GM19455 (cell line): ENCODE data around the gene FKBP3.
A peak's percentile ranks its signal among the peaks of the same experiment; 100 is the strongest.
"Not testable (repeated sequence)": the region's sequence is repeated elsewhere in the genome, so short reads cannot be mapped to it uniquely, and the experiment has no call there.

Experiments used
- ATAC-seq: cut with Tn5 transposase; IDR thresholded peaks from one replicate; pipeline ENCODE4 v1.9.1; 2021; ENCODE audit not compliant: unreplicated experiment

The FKBP3 gene

GRCh38 chr14:45114327-45114726 is 20.0 kb downstream of the FKBP3 start:
- ATAC-seq = no peak

- no peak for ATAC-seq
Measured at GRCh38 chr14:45112896-45113781, 21.1 kb downstream of the FKBP3 start.

GRCh38 chr14:45104561-45104960 is 29.7 kb downstream of the FKBP3 start:
- ATAC-seq = no peak

DNA sequence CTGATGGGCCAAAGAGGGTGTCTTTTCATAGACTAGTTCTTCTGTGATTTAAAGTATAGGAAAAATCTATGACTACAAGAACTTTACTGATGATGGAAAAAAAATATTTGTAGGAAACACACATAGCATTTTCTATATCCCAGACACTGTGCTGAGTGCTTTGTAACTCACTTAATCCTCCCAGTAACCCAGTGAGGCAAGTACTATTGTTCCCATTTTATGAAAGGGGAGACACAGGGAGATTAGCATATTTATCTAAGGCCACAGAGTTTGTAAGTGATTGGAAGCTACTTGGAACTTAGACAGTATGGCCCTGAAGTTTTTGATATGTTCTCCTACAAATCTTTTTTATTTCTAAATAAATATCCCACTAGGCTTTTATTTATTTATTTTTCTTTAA is 30.5 kb downstream of the FKBP3 start:
- no peak for ATAC-seq

DNA sequence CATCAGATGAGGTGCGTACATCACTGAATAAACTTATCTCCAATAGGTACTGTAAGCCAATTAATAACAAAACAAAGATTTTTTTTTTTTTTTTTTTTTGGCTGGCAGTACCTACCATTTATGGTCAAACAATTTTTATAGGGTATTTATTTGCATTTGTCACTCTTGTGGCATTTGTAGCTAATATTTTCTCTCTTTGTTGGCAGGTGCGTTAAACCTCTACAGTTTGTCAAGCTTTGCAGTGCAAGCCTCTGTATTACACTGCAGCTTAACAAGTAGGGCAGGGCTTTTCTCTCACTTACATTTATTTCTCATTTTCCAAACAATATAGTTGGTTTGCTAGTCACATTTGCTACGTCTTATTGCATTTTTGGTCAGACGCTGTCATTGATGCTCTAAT is 38.1 kb downstream of the FKBP3 start:
- no peak for ATAC-seq

GRCh38 chr14:45095143-45095542 is 39.1 kb downstream of the FKBP3 start:
- ATAC-seq = no peak

DNA sequence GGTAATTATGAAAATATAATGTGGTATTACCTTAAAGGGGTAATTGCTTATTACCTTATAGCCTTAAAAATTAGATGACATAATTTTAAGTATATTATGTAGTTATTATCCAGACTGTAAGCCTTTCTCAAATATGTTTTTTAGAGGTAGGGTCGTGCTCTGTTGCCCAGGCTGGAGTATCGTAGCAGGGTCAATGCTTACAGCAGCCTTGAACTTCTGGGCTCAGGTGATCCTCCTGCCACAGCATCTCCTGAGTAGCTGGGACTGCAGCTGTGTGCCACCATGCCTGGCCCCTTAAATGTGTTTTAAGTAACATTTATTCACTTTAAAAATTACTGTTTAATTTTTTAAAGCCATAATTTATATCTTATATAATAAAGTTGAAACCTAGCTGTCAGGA is 40.0 kb downstream of the FKBP3 start:
- ATAC-seq = no peak

- ATAC-seq = no peak
Measured at GRCh38 chr14:45091710-45092109, 42.6 kb downstream of the FKBP3 start.

DNA sequence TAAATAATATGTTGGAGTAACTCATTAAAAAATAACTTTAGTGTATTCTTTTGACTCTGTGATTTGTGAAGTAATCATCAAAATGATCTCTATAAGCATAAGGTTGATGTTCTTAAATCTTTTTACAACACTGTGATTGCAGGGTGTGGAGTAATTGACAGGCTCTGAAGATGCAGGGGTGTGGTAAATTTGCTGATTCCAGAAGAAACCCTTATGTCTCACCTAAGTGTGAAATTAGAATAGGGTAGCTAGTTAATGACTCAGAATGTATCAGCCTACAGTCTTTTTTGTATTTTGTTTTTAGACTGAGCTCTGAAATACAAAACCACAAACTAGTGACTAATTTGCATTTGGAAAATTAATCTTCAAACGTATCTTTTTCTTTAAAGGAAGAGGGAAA is 44.5 kb downstream of the FKBP3 start:
- ATAC-seq = peak; percentile 66

DNA sequence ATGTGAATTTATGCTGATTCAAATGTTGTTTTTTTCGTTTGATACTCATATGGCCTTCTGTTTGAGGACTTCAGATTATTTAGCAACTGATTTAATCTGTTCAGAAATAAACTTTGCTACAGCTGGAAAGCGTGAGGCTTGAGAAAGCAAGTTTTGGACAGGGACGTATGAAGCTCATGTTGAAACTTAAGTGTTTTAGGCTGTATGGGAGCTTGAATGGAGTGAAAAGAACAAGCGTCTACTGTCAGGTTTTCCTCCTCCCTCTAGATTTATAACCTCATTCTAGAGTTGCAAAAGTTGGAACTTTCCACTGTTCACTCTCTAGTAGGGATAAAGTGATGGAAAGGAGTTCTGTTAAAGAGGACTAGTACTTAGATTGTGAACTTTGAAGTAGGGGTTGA is 49.3 kb downstream of the FKBP3 start:
- no peak for ATAC-seq

- ATAC-seq = peak; percentile 90
Measured at GRCh38 chr14:45083976-45084722, 50.1 kb downstream of the FKBP3 start, which contains the start of gene PRPF39. Gene PRPF39, plus strand, starts transcription at chr14:45084116. Its CDS starts 11,124 bp downstream, at chr14:45095240.

DNA sequence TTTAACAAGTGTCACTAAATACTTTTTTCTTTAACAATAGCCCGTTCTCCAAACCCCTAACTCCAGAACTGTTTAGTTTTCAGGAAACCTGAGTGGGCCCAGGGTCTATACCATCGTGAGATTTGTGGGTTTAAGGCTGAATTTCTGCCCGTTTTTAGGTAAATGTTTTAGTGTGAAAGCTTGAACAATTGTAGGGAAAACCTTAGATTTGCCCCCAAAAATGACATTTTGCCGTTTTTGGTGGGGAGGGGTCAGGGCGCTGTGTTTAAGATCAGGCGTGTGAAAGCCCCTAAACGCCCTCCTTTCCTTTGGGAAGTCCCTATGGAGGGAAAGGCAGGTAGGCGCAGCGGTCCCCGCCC is 50.7 kb downstream of the FKBP3 start:
- ATAC-seq = peak; percentile 19

- no peak for ATAC-seq
Measured at GRCh38 chr14:45082420-45082819, 51.9 kb downstream of the FKBP3 start.

DNA sequence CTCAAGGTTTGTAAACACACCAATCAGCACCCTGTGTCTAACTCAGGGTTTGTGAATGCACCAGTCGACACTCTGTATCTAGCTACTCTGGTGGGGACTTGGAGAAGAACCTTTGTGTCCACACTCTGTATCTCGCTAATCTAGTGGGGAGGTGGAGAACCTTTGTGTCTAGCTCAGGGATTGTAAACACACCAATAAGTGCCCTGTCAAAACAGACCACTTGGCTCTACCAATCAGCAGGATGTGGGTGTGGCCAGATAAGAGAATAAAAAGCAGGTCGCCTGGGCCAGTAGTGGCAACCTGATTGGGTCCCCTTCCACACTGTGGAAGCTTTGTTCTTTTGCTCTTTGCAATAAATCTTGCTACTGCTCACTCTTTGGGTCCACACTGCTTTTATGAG is 53.2 kb downstream of the FKBP3 start:
- not testable (repeated sequence) for ATAC-seq

- ATAC-seq = not testable (repeated sequence)
Measured at GRCh38 chr14:45080416-45080968, 53.8 kb downstream of the FKBP3 start.

GRCh38 chr14:45078323-45078722 is 56.0 kb downstream of the FKBP3 start:
- no peak for ATAC-seq

GRCh38 chr14:45073231-45073879 is 60.9 kb downstream of the FKBP3 start:
- ATAC-seq = no peak

- no peak for ATAC-seq
Measured at GRCh38 chr14:45072126-45072525, 62.2 kb downstream of the FKBP3 start.

DNA sequence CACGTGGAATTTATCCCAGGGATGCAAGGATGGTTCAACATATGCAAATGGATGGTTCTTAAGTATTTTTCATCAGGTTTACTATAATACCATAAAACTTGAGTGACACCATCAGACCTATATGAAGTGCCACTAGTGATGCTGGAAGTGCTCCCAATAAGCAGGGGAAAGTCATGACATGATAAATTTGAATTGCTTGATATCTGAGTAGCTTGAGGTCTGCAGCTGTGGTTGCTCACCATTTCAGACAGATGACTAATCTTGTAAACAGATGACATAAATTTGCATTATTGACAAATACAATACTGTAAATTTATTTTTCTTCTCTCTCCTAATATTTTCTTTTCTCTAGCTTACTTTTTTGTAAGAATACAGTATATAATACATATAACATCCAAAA is 64.1 kb downstream of the FKBP3 start:
- no peak for ATAC-seq

- ATAC-seq = no peak
Measured at GRCh38 chr14:45068396-45068795, 65.9 kb downstream of the FKBP3 start.

- no peak for ATAC-seq
Measured at GRCh38 chr14:45066667-45067066, 67.6 kb downstream of the FKBP3 start.
